H9 (cell line): ENCODE measurements around the gene PACS1. TPM values are rescaled to one million over a fixed set of nuclear protein-coding genes. Genes with fewer than 3 reads are reported as not detected.

Experiments
- DNase-seq: peaks from one replicate; pipeline ENCODE4 v3.0.0-alpha.2; 2017
- H2AFZ ChIP-seq: one replicate; pipeline ENCODE4 v1.6.1; 2013; ENCODE audit warnings: mild to moderate bottlenecking, low read length, control low read depth, moderate library complexity
- H2AK5ac ChIP-seq: 2 replicates; pipeline ENCODE4 v1.6.1; 2013; ENCODE audit warnings: low read length, control low read depth, mixed read lengths; ENCODE audit not compliant: insufficient read length
- H2BK120ac ChIP-seq: one replicate; pipeline ENCODE4 v1.6.1; 2013; ENCODE audit warnings: low read depth, mild to moderate bottlenecking, low read length, control low read depth, inconsistent platforms; ENCODE audit not compliant: poor library complexity, severe bottlenecking
- H2BK12ac ChIP-seq: 2 replicates; pipeline ENCODE4 v1.6.1; 2013; ENCODE audit warnings: low read length, control low read depth, mixed read lengths, low read depth; ENCODE audit not compliant: insufficient read length
- H2BK15ac ChIP-seq: 2 replicates; pipeline ENCODE4 v1.6.1; 2013; ENCODE audit warnings: low read depth, low read length, control low read depth
- H2BK20ac ChIP-seq: one replicate; pipeline ENCODE4 v1.6.1; 2013; ENCODE audit warnings: low read depth, mild to moderate bottlenecking, low read length, control low read depth, inconsistent platforms; ENCODE audit not compliant: poor library complexity, severe bottlenecking
- H2BK5ac ChIP-seq: 2 replicates; pipeline ENCODE4 v1.6.1; 2013; ENCODE audit warnings: low read length, control low read depth, mixed read lengths; ENCODE audit not compliant: insufficient read length
- H3K14ac ChIP-seq: 2 replicates; pipeline ENCODE4 v1.6.1; 2013; ENCODE audit warnings: low read length, control low read depth; ENCODE audit not compliant: insufficient read depth
- H3K18ac ChIP-seq: 2 replicates; pipeline ENCODE4 v1.6.1; 2013; ENCODE audit warnings: low read depth, mild to moderate bottlenecking, mixed read lengths, low read length, control low read depth; ENCODE audit not compliant: insufficient read length
- H3K23ac ChIP-seq: 2 replicates; pipeline ENCODE4 v1.6.1; 2013; ENCODE audit warnings: low read length, control low read depth, mixed read lengths, low read depth; ENCODE audit not compliant: insufficient read length
- H3K23me2 ChIP-seq: 2 replicates; pipeline ENCODE4 v1.6.1; 2013; ENCODE audit warnings: low read depth, mild to moderate bottlenecking, mixed read lengths, low read length, control low read depth; ENCODE audit not compliant: insufficient read length, poor library complexity, severe bottlenecking
- H3K27ac ChIP-seq: 2 replicates; pipeline ENCODE4 v1.5.1; 2013; ENCODE audit warnings: low read length, control low read depth, mixed read lengths, low read depth; ENCODE audit not compliant: insufficient read length
- H3K27me3 ChIP-seq: 2 replicates; pipeline ENCODE4 v1.6.1; 2013; ENCODE audit warnings: low read length, control low read depth, inconsistent platforms; ENCODE audit not compliant: insufficient read depth
- H3K4ac ChIP-seq: 2 replicates; pipeline ENCODE4 v1.6.1; 2013; ENCODE audit warnings: low read depth, mild to moderate bottlenecking, control low read depth, inconsistent platforms, low read length, moderate library complexity
- H3K4me1 ChIP-seq: 2 replicates; pipeline ENCODE4 v1.6.1; 2013; ENCODE audit warnings: low read length, control low read depth, inconsistent platforms; ENCODE audit not compliant: insufficient read depth
- H3K4me2 ChIP-seq: 2 replicates; pipeline ENCODE4 v1.6.1; 2013; ENCODE audit warnings: low read length, control low read depth, mixed read lengths; ENCODE audit not compliant: insufficient read length, insufficient read depth
- H3K56ac ChIP-seq: 2 replicates; pipeline ENCODE4 v1.6.1; 2013; ENCODE audit warnings: low read depth, mild to moderate bottlenecking, mixed read lengths, low read length, control low read depth; ENCODE audit not compliant: insufficient read length
- H3K79me1 ChIP-seq: 2 replicates; pipeline ENCODE4 v1.6.1; 2013; ENCODE audit warnings: low read depth, mild to moderate bottlenecking, moderate library complexity, low read length, control low read depth, inconsistent platforms; ENCODE audit not compliant: insufficient read depth, poor library complexity, severe bottlenecking
- H3K79me2 ChIP-seq: 2 replicates; pipeline ENCODE4 v1.6.1; 2013; ENCODE audit warnings: low read length, control low read depth, inconsistent platforms; ENCODE audit not compliant: insufficient read depth
- H3K9ac ChIP-seq: 2 replicates; pipeline ENCODE4 v1.6.1; 2013; ENCODE audit warnings: low read length, control low read depth, mixed read lengths; ENCODE audit not compliant: insufficient read length; ENCODE audit errors: extremely low read depth
- H3K9me3 ChIP-seq: one replicate; pipeline ENCODE4 v1.6.1; 2013; ENCODE audit warnings: low read depth, low read length, inconsistent platforms; ENCODE audit not compliant: control insufficient read depth
- H3T11ph ChIP-seq: one replicate; pipeline ENCODE4 v1.6.1; 2013; ENCODE audit warnings: mild to moderate bottlenecking, low read length, control low read depth, inconsistent platforms
- H4K20me1 ChIP-seq: one replicate; pipeline ENCODE4 v1.6.1; 2013; ENCODE audit not compliant: control insufficient read depth, insufficient read length, insufficient read depth
- H4K5ac ChIP-seq: 2 replicates; pipeline ENCODE4 v1.6.1; 2013; ENCODE audit warnings: low read depth, mild to moderate bottlenecking, mixed read lengths, low read length, control low read depth; ENCODE audit not compliant: insufficient read length
- H4K8ac ChIP-seq: replicated peaks from 2 replicates; pipeline ENCODE4 v1.6.1; 2013; ENCODE audit warnings: low read length, control low read depth, mixed read lengths, low read depth; ENCODE audit not compliant: insufficient read length
- H4K91ac ChIP-seq: 2 replicates; pipeline ENCODE4 v1.6.1; 2013; ENCODE audit warnings: low read depth, mild to moderate bottlenecking, moderate library complexity, mixed read lengths, low read length, control low read depth; ENCODE audit not compliant: insufficient read length
- H3K27ac Mint-ChIP-seq, 3 experiments: 2 replicates in 2 of 3; 3 replicates in 1 of 3; pipeline ENCODE4 v1.8.0; 2020 to 2021; ENCODE audit warnings: mixed read lengths in 3 of 3, mild to moderate bottlenecking in 1 of 3, moderate library complexity in 1 of 3
- H3K27me3 Mint-ChIP-seq: 2 replicates; pipeline ENCODE4 v1.8.0; 2021; ENCODE audit warnings: low read depth, mild to moderate bottlenecking, moderate library complexity, mixed read lengths
- H3K36me3 Mint-ChIP-seq, 3 experiments: 2 replicates in 2 of 3; 3 replicates in 1 of 3; pipeline ENCODE4 v1.8.0; 2020 to 2021; ENCODE audit warnings: low read depth in 3 of 3, mixed read lengths in 3 of 3; ENCODE audit not compliant: insufficient read depth in 1 of 3
- H3K4me1 Mint-ChIP-seq, 2 experiments: 2 replicates each; pipeline ENCODE4 v1.8.0; 2020; ENCODE audit warnings: mixed read lengths in 2 of 2
- H3K4me3 Mint-ChIP-seq, 2 experiments: 2 replicates in 1 of 2; 3 replicates in 1 of 2; pipeline ENCODE4 v1.8.0; 2020 to 2021; ENCODE audit warnings: mild to moderate bottlenecking in 2 of 2, mixed read lengths in 2 of 2, moderate library complexity in 1 of 2
- H3K9me3 Mint-ChIP-seq, 2 experiments: 2 replicates in 1 of 2; 3 replicates in 1 of 2; pipeline ENCODE4 v1.8.0; 2020; ENCODE audit warnings: mild to moderate bottlenecking in 2 of 2, mixed read lengths in 2 of 2, moderate library complexity in 1 of 2
- WGBS: extraction: QIAGEN DNeasy Blood & Tissue Kit; methylation state at CpG from one replicate; pipeline ENCODE4 v1.1.7; 2013; ENCODE audit warnings: missing lambda C conversion rate, low lambda C conversion rate, mixed read lengths; ENCODE audit not compliant: insufficient read length; ENCODE audit errors: extremely low coverage; 5-methylcytosine and 5-hydroxymethylcytosine counted together
- total RNA-seq: library from RNA; stranded (reverse); gene quantifications from 2 replicates; pipeline ENCODE4 v1.2.1, GENCODE V29; 2021
- TF ChIP-seq, protein P1 (sequence below): fragments of 200-600 bp; sonication (generic); conservative IDR thresholded peaks from 3 replicates; pipeline ENCODE4 v1.8.0; 2021; ENCODE audit warnings: antibody characterized with exemption, mild to moderate bottlenecking

The PACS1 gene
- total RNA-seq, 1 experiment from 2014 or later, result 35.5 TPM

DNA sequence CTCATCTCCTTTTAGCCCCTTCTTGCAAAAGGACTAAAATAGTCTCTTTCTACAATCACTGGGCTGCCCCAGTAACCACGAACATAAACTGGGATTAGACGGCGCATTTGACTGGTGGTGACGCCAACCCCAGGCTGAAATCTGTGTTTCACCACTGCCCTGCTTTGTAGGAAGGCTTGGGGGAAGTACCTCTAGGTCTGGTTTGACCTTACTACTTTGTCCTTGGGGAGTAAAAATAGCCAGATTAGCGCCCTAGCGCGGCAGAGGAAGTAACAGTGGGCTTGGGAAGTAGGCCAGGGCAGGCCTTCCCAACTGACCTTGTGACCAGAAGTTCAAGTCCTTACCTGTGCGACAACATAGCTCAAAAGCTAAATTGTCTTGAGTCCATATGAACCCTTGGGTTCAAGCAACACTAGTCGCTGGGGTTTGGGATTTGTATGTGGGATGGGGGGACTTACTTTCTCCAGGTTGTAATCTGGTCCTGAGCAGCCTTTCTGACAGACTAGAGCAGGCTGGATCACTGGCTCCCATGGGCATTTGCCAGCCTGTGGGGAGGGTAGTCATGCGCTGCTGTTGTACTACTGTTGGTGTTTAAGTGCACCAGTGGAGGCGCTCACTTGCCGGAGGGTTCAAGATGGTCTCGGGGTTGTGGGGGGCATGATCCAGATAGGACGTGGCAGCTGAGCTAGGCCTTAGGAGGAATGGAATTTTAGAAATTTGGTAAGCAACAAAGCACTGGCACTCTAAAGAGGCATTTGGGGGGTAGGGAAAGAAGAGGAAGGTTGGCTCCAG is 953 bp upstream of the PACS1 start:
- no peak for DNase-seq
- WGBS, result no CpG with 5 or more reads among the region's 14 CpGs
- Histone ChIP-seq H2BK120ac (no peak overlapping the region), H4K5ac (no peak overlapping the region), H2BK5ac (no peak overlapping the region), H3K4ac (no peak overlapping the region), H3K18ac (no peak overlapping the region), H3K23ac (no peak overlapping the region), H2BK12ac (no peak overlapping the region), H2BK20ac (no peak overlapping the region), H3K4me2 (peak overlapping the region; percentile 6), H3K79me2 (peaks cover 2% of the 10 kb centered on the region; the same call in 1 of the 2 replicates), H3K56ac (no peak overlapping the region), H2AFZ (no peak overlapping the region), H4K8ac (no peak overlapping the region), H3K27me3 (no peaks in the 10 kb centered on the region), H3K14ac (no peak overlapping the region), H3K27ac (peak overlapping the region; percentile 25), H3K23me2 (peaks cover 4% of the 10 kb centered on the region), H4K91ac (no peak overlapping the region), H3K9me3 (no peaks in the 10 kb centered on the region), H3K9ac (no peak overlapping the region), H3T11ph (no peak overlapping the region), H3K79me1 (no peaks in the 10 kb centered on the region), H2BK15ac (no peak overlapping the region), H4K20me1 (no peaks in the 10 kb centered on the region), H2AK5ac (no peak overlapping the region), H3K4me1 (no peaks in the 10 kb centered on the region)
- Mint-ChIP-seq H3K4me1 (peaks cover 21 to 32% of the 10 kb centered on the region in 2 experiments), H3K27me3 (no peaks in the 10 kb centered on the region), H3K36me3 (peaks cover 36 to 63% (median 53%) of the 10 kb centered on the region in 3 experiments), H3K4me3 (peak overlapping the region; percentile 66 to 84), H3K27ac (peak overlapping the region; percentile 87 to 94 (median 88)), H3K9me3 (no peaks in the 10 kb centered on the region)
- TF ChIP-seq, protein P1, sequence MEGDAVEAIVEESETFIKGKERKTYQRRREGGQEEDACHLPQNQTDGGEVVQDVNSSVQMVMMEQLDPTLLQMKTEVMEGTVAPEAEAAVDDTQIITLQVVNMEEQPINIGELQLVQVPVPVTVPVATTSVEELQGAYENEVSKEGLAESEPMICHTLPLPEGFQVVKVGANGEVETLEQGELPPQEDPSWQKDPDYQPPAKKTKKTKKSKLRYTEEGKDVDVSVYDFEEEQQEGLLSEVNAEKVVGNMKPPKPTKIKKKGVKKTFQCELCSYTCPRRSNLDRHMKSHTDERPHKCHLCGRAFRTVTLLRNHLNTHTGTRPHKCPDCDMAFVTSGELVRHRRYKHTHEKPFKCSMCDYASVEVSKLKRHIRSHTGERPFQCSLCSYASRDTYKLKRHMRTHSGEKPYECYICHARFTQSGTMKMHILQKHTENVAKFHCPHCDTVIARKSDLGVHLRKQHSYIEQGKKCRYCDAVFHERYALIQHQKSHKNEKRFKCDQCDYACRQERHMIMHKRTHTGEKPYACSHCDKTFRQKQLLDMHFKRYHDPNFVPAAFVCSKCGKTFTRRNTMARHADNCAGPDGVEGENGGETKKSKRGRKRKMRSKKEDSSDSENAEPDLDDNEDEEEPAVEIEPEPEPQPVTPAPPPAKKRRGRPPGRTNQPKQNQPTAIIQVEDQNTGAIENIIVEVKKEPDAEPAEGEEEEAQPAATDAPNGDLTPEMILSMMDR, result peak; percentile 36; the same call in 1 of the 3 replicates
